ENCODE measurements around the gene LYVE1. TPM values are rescaled to one million over a fixed set of nuclear protein-coding genes. Genes with fewer than 3 reads are reported as not detected.
A peak's percentile ranks its signal among the peaks of the same experiment; 100 is the strongest.

The LYVE1 gene
- total RNA-seq, 1 experiment from 2014 or later: 0.11 TPM

- peaks cover 25% of the 10 kb centered on the region for H3K4me1 ChIP-seq (ENCODE audit: insufficient read depth, low read length, poor library complexity, severe bottlenecking)
These were observed 38.2 kb upstream of the LYVE1 start for GRCh38 chr11:10606536-10607208.

GRCh38 chr11:10605941-10606381 lies 37.5 kb upstream of the LYVE1 start:
- CTCF ChIA-PET: no interaction called here
- TF ChIP-seq CTCF (conservative IDR thresholded peaks at IDR 0.05; ENCODE audit: low read depth, low read length) (no peak), EZH2 (IDR thresholded peaks at IDR 0.05; ENCODE audit: borderline replicate concordance, low read depth, low read length, poor library complexity, severe bottlenecking) (no peak)
- peak overlapping the region; percentile 81 for H3K27ac ChIP-seq (ENCODE audit: low read depth, low read length, poor library complexity, severe bottlenecking)
- no TSS peak for BruUV-seq (replicated peaks)
- H3K4me3 ChIP-seq (ENCODE audit: low read depth, low read length, poor library complexity, severe bottlenecking): no peak overlapping the region
- H3K27me3 ChIP-seq (replicated peaks; ENCODE audit: insufficient read depth, low read depth, low read length, poor library complexity): no peaks in the 10 kb centered on the region
- no peaks in the 10 kb centered on the region for H3K9me3 ChIP-seq (ENCODE audit: low read depth, low read length, poor library complexity, severe bottlenecking)
- POLR2A ChIA-PET (ENCODE audit: low non-redundant PET): no interaction called here
- H3K4me1 ChIP-seq (ENCODE audit: insufficient read depth, low read length, poor library complexity, severe bottlenecking): peaks cover 25% of the 10 kb centered on the region
- DNase-seq (ENCODE audit: low spot score): peak; percentile 82
- intact Hi-C loops (cut with micrococcal nuclease; ENCODE audit: unreplicated experiment): no loop called here
- H3K36me3 ChIP-seq (ENCODE audit: insufficient read depth, low read length, poor library complexity, severe bottlenecking): no peaks in the 10 kb centered on the region

More at GRCh38 chr11:10606536-10607208, 38.2 kb upstream of the LYVE1 start:
- H3K27me3 ChIP-seq (replicated peaks; ENCODE audit: insufficient read depth, low read depth, low read length, poor library complexity): no peaks in the 10 kb centered on the region
- no peaks in the 10 kb centered on the region for H3K36me3 ChIP-seq (ENCODE audit: insufficient read depth, low read length, poor library complexity, severe bottlenecking)
- no peaks in the 10 kb centered on the region for H3K9me3 ChIP-seq (ENCODE audit: low read depth, low read length, poor library complexity, severe bottlenecking)
- intact Hi-C loops (cut with micrococcal nuclease; ENCODE audit: unreplicated experiment): no loop called here
- no TSS peak for BruUV-seq (replicated peaks)
- TF ChIP-seq EZH2 (IDR thresholded peaks at IDR 0.05; ENCODE audit: borderline replicate concordance, low read depth, low read length, poor library complexity, severe bottlenecking) (no peak), CTCF (conservative IDR thresholded peaks at IDR 0.05; ENCODE audit: low read depth, low read length) (no peak)
- H3K27ac ChIP-seq (ENCODE audit: low read depth, low read length, poor library complexity, severe bottlenecking): peak overlapping the region; percentile 81
- ChIA-PET POLR2A (ENCODE audit: low non-redundant PET) (no interaction called here), CTCF (no interaction called here)
- no peak for DNase-seq (ENCODE audit: low spot score)
- H3K4me3 ChIP-seq (ENCODE audit: low read depth, low read length, poor library complexity, severe bottlenecking): no peak overlapping the region

GRCh38 chr11:10604798-10605197 lies 36.3 kb upstream of the LYVE1 start:
- POLR2A ChIA-PET (ENCODE audit: low non-redundant PET): no interaction called here
- Histone ChIP-seq H3K4me3 (ENCODE audit: low read depth, low read length, poor library complexity, severe bottlenecking) (no peak overlapping the region), H3K9me3 (ENCODE audit: low read depth, low read length, poor library complexity, severe bottlenecking) (no peaks in the 10 kb centered on the region), H3K36me3 (ENCODE audit: insufficient read depth, low read length, poor library complexity, severe bottlenecking) (no peaks in the 10 kb centered on the region), H3K4me1 (ENCODE audit: insufficient read depth, low read length, poor library complexity, severe bottlenecking) (peaks cover 25% of the 10 kb centered on the region), H3K27me3 (replicated peaks; ENCODE audit: insufficient read depth, low read depth, low read length, poor library complexity) (no peaks in the 10 kb centered on the region), H3K27ac (ENCODE audit: low read depth, low read length, poor library complexity, severe bottlenecking) (no peak overlapping the region)
- TF ChIP-seq EZH2 (IDR thresholded peaks at IDR 0.05; ENCODE audit: borderline replicate concordance, low read depth, low read length, poor library complexity, severe bottlenecking) (no peak), CTCF (conservative IDR thresholded peaks at IDR 0.05; ENCODE audit: low read depth, low read length) (no peak)
- no peak for DNase-seq (ENCODE audit: low spot score)
- CTCF ChIA-PET: no interaction called here
- intact Hi-C loops (cut with micrococcal nuclease; ENCODE audit: unreplicated experiment): no loop called here
- no TSS peak for BruUV-seq (replicated peaks)

Measured in A673 (cell line).